Heart left ventricle (tissue), 16 donors: ENCODE data around the gene NDEL1. TPM values are rescaled to one million over a fixed set of nuclear protein-coding genes. Genes with fewer than 3 reads are reported as not detected.

Experiments used
- ATAC-seq, 4 donors: fragments of 200-7000 bp; cut with Tn5 transposase; one replicate each; pipeline ENCODE4 v1.9.1; 2020 to 2022; ENCODE audit warnings: moderate library complexity in 4 of 4, mild to moderate bottlenecking in 3 of 4, moderate number of reproducible peaks in 1 of 4
- DNase-seq, 5 donors: peaks; one replicate each; pipeline ENCODE4 v3.0.0-alpha.2; 2020
- H3K27ac ChIP-seq, 12 donors: fragments of 200-600 bp; sonication (generic) in 4 of 12; one replicate each; pipeline versions ENCODE4 v1.5.0 to v1.8.0; 2016 to 2022; ENCODE audit warnings: mild to moderate bottlenecking in 2 of 12
- H3K27me3 ChIP-seq, 9 donors: fragments of 200-600 bp; sonication (generic) in 2 of 9; one replicate each; pipeline versions ENCODE4 v1.5.1 to v1.8.0; 2016 to 2022; ENCODE audit warnings: mild to moderate bottlenecking in 3 of 9
- H3K36me3 ChIP-seq, 9 donors: fragments of 200-600 bp; sonication (generic) in 2 of 9; one replicate each; pipeline versions ENCODE4 v1.5.0 to v1.8.0; 2018 to 2022; ENCODE audit warnings: mild to moderate bottlenecking in 2 of 9
- H3K4me1 ChIP-seq, 12 donors: fragments of 200-600 bp; sonication (generic) in 4 of 12; one replicate each; pipeline versions ENCODE4 v1.5.0 to v1.8.0; 2016 to 2022; ENCODE audit warnings: mild to moderate bottlenecking in 3 of 12
- H3K4me3 ChIP-seq, 12 donors: fragments of 200-600 bp; sonication (generic) in 4 of 12; one replicate each; pipeline versions ENCODE4 v1.5.0 to v1.8.0; 2017 to 2022; ENCODE audit warnings: mild to moderate bottlenecking in 9 of 12, moderate library complexity in 4 of 12
- H3K9me3 ChIP-seq, 12 donors: fragments of 200-600 bp; sonication (generic) in 4 of 12; one replicate each; pipeline versions ENCODE4 v1.5.0 to v1.8.0; 2016 to 2022; ENCODE audit warnings: mild to moderate bottlenecking in 1 of 12
- CTCF ChIP-seq, 12 donors: fragments of 200-600 bp; sonication (generic) in 4 of 12; IDR thresholded peaks; one replicate each; pipeline versions ENCODE4 v1.5.0 to v1.8.0; 2018 to 2022; ENCODE audit warnings: antibody characterized with exemption in 12 of 12, mild to moderate bottlenecking in 5 of 12
- POLR2A ChIP-seq, 2 donors: fragments of 450-650 bp; IDR thresholded peaks; one replicate each; pipeline ENCODE4 v1.6.1; 2017; ENCODE audit warnings: antibody characterized with exemption in 2 of 2, mild to moderate bottlenecking in 2 of 2, moderate library complexity in 2 of 2
- WGBS, 4 donors: extraction: QIAGEN DNeasy Blood & Tissue Kit in 2 of 4; methylation state at CpG; one replicate each; pipeline versions ENCODE4 v1.1.5 to v1.1.7; 2013 to 2018; 5-methylcytosine and 5-hydroxymethylcytosine counted together
- intact Hi-C, 10 donors: fragments of 100-400 bp; cut with DNase I; formaldehyde crosslinking; loops; one replicate each; pipeline versions ENCODE4 v1.11.1 to v1.14.2; 2022
- polyA plus RNA-seq, 2 donors: library from polyadenylated mRNA; stranded (reverse); fragments of 200-250 nt; gene quantifications; one replicate each; pipeline ENCODE4 v1.2.3, GENCODE V29; 2013
- total RNA-seq, 9 donors: library from RNA; depleted of rRNA in 2 of 9; stranded (reverse); fragments of >200 nt in 2 of 9; fragmentation: NEBNext Ultra II Directional in 3 of 9; extraction: Animal tissue kit (Norgen Biotek cat#: 25700) in 3 of 9; gene quantifications; one replicate each; pipeline versions ENCODE4 v1.1.0 to v1.2.4, GENCODE V29; 2016 to 2023
- donor health status: ischemic (EF 13 %, LVEDD 7.1; RV severe dilation, severe dysfunction).
- donor health status: healthy with polysubstance abuse.
- donor health status: DM: no; HTN: yes; CAD: no.
- donor health status: DM: no; HTN: no; CAD: no.
- donor health status: ischemic (EF 25% LVEDD 6.9; RV normal size, moderate dysfunction).
- donor health status: ischemic (EF 25% LVEDD 5.7; RV mildly dilated, moderate dysfunction).
- donor health status: healthy.
- donor health status: DM: yes; HTN: yes; CAD: no.
- donor health status: ischemic (EF 35%, LVEDD 5.7; RV mildly dilated, moderate dysfunction).
- donor health status: nonischemic (EF 11% LVEDD 7.7; RV severe dilation, severe dysfunction).
- donor health status: DM: yes; HTN: yes; CAD: no.
- donor health status: PGD.
- donor health status: ischemic (EF 29% LVEDD 5.4; RV normal size, mild dysfunction).
- donor health status: nonischemic (EF 23%, LVEDD 6.1; RV moderate dilation, normal function).

The NDEL1 gene
- total and polyA plus RNA-seq, 11 donors = 16.5 to 36.4 (median 25.8) TPM

- 80 to 92% (median 86%) methylated on average over 4 of the region's 4 CpGs for WGBS, 4 donors
- Histone ChIP-seq H3K9me3 (peaks cover 0 to 6% (median 0%) of the 10 kb centered on the region in 12 donors), H3K4me1 (peaks cover 0 to 33% (median 12%) of the 10 kb centered on the region in 12 donors), H3K4me3 (no peak overlapping the region), H3K36me3 (no peaks in the 10 kb centered on the region), H3K27me3 (no peaks in the 10 kb centered on the region), H3K27ac (peak overlapping the region in 1 of 12 donors; percentile 48)
- intact Hi-C loops = loop anchor here in 4 of 10 donors (10.0 kb wide), 3 partner anchors 57 to 477 kb away; no protein-coding TSS in a partner anchor
- no peak for ATAC-seq
- TF ChIP-seq CTCF (IDR thresholded peaks at IDR 0.05) = no peak
- TF ChIP-seq POLR2A (IDR thresholded peaks at IDR 0.05) = no peak
- no peak for DNase-seq
Observed at GRCh38 chr17:8417806-8418205, 17.9 kb upstream of the NDEL1 start.

GRCh38 chr17:8418471-8418870 lies 17.2 kb upstream of the NDEL1 start:
- TF ChIP-seq CTCF (IDR thresholded peaks at IDR 0.05) (no peak), POLR2A (IDR thresholded peaks at IDR 0.05) (no peak)
- no peak overlapping the region for H3K4me3 ChIP-seq
- ATAC-seq (no peak), DNase-seq (no peak)
- intact Hi-C loops = loop anchor here in 4 of 10 donors (10.0 kb wide), 3 partner anchors 56 to 476 kb away; no protein-coding TSS in a partner anchor
- H3K27me3 ChIP-seq = no peaks in the 10 kb centered on the region
- H3K36me3 ChIP-seq = no peaks in the 10 kb centered on the region
- H3K9me3 ChIP-seq = peaks cover 0 to 6% (median 0%) of the 10 kb centered on the region in 12 donors
- peak overlapping the region in 1 of 12 donors; percentile 48 for H3K27ac ChIP-seq
- WGBS, 4 donors = 64 to 70% (median 67%) methylated on average over 1 of the region's 1 CpG
- H3K4me1 ChIP-seq = peaks cover 0 to 33% (median 12%) of the 10 kb centered on the region in 12 donors

- intact Hi-C loops = loop anchor here in 4 of 10 donors (10.0 kb wide), 3 partner anchors 55 to 475 kb away; no protein-coding TSS in a partner anchor
- Histone ChIP-seq H3K36me3 (no peaks in the 10 kb centered on the region), H3K4me1 (peaks cover 0 to 33% (median 12%) of the 10 kb centered on the region in 12 donors), H3K4me3 (no peak overlapping the region), H3K27me3 (no peaks in the 10 kb centered on the region), H3K27ac (peak overlapping the region in 1 of 12 donors; percentile 63), H3K9me3 (peaks cover 0 to 6% (median 0%) of the 10 kb centered on the region in 12 donors)
- TF ChIP-seq POLR2A (IDR thresholded peaks at IDR 0.05) (no peak), CTCF (IDR thresholded peaks at IDR 0.05) (no peak)
- no peak for ATAC-seq
- no peak for DNase-seq
- 63 to 81% (median 72%) methylated on average over 1 of the region's 1 CpG for WGBS, 4 donors
Observed at GRCh38 chr17:8419305-8419704, 16.4 kb upstream of the NDEL1 start.

- Histone ChIP-seq H3K4me1 (peaks cover 0 to 33% (median 12%) of the 10 kb centered on the region in 12 donors), H3K4me3 (no peak overlapping the region), H3K36me3 (no peaks in the 10 kb centered on the region), H3K27ac (peak overlapping the region in 10 of 12 donors; percentile 26 to 77 (median 58)), H3K9me3 (peaks cover 0 to 6% (median 0%) of the 10 kb centered on the region in 12 donors), H3K27me3 (no peaks in the 10 kb centered on the region)
- WGBS, 4 donors = 24 to 37% (median 32%) methylated on average over 5 of the region's 5 CpGs
- intact Hi-C loops = no loop called here
- ATAC-seq (peak; percentile 76 to 93 (median 90)), DNase-seq (peak; percentile 65 to 79 (median 71))
- TF ChIP-seq CTCF (IDR thresholded peaks at IDR 0.05) = no peak
Observed at GRCh38 chr17:8420041-8420934, 15.4 kb upstream of the NDEL1 start.
